GM23248 (cell line): Measurements from ENCODE around the gene RBX1.

ENCODE experiments used
- EZH2 ChIP-seq: fragments of 200-600 bp; sonication (generic); IDR thresholded peaks from 2 replicates; pipeline ENCODE4 v1.6.1; 2018; ENCODE audit warnings: antibody characterized with exemption, mild to moderate bottlenecking; ENCODE audit not compliant: insufficient read depth, poor library complexity, severe bottlenecking
- EZH2phosphoT487 ChIP-seq: fragments of 200-600 bp; sonication (generic); IDR thresholded peaks from 2 replicates; pipeline ENCODE4 v1.6.1; 2018; ENCODE audit warnings: antibody characterized with exemption, moderate library complexity, mild to moderate bottlenecking, low read depth; ENCODE audit not compliant: insufficient read depth

DNA sequence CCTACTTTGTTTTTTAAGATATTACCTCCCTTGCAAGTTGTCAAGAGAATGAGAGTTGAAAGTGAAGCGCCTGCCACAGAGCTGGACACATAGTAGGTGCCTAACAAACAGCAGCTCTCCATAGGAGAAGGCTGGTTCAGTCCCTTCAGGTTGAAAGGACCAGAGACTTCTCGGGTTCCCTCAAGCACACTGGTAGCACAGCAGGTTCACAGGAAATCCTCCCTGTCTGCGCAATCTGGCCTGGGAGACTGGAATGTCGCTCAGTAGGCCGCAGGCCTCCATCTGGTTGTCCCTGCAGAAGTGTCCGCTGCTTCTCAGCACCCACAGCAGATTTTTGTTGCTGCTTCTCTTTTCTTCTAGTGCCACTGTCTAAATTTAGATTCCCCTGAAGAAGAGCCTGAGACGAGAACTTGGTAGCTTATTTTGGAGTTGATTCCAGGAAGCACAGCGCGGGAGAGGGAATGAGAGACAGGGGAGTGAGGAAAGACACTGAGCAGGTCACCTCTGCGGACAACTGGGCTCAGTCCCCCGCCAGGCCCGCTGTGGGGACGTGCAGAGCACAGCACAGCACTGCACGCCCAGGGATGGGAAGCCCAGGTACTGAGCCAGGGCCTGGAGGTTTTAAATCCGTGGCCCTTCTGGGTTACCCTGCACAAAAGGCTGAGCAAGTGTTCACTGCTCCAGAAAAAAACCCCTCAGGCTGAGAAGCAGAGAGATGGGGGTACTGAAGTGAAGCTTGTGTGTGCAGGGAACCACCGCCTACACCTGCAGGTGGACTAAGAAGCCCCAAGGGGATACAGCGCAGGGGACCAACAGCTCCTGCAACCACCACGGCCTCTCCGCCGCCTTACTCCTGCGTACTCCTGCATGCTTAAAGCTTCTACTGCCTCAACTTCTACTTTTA, 31.6 kb downstream of the RBX1 start:
- TF ChIP-seq EZH2phosphoT487, result no peak
- TF ChIP-seq EZH2, result no peak
